ENCODE results near the gene CYP2E1.

- no peak for TF ChIP-seq CTCF (IDR thresholded peaks at IDR 0.05)
- no peak for TF ChIP-seq PBX3 (IDR thresholded peaks at IDR 0.05)
- TF ChIP-seq CHD2 (IDR thresholded peaks at IDR 0.05; ENCODE audit: low read length, partially characterized antibody) = no peak
- TF ChIP-seq ELF1 (IDR thresholded peaks at IDR 0.05) = no peak
- TF ChIP-seq SMC3 (IDR thresholded peaks at IDR 0.05; ENCODE audit: low read depth, low read length) = no peak
Measured at GRCh38 chr10:133557381-133557780, 30.2 kb downstream of the CYP2E1 start.
